ENCODE results near the gene LUC7L3. TPM values are rescaled to one million over a fixed set of nuclear protein-coding genes. Genes with fewer than 3 reads are reported as not detected.
A peak's percentile ranks its signal among the peaks of the same experiment; 100 is the strongest.

Gene LUC7L3
- total RNA-seq, 1 donor from 2014 or later, result 43.6 TPM

- no peak for ATAC-seq
These were observed 35.1 kb downstream of the LUC7L3 start for GRCh38 chr17:50754521-50754920.

GRCh38 chr17:50758524-50758923 is 39.1 kb downstream of the LUC7L3 start:
- no peak for ATAC-seq

DNA sequence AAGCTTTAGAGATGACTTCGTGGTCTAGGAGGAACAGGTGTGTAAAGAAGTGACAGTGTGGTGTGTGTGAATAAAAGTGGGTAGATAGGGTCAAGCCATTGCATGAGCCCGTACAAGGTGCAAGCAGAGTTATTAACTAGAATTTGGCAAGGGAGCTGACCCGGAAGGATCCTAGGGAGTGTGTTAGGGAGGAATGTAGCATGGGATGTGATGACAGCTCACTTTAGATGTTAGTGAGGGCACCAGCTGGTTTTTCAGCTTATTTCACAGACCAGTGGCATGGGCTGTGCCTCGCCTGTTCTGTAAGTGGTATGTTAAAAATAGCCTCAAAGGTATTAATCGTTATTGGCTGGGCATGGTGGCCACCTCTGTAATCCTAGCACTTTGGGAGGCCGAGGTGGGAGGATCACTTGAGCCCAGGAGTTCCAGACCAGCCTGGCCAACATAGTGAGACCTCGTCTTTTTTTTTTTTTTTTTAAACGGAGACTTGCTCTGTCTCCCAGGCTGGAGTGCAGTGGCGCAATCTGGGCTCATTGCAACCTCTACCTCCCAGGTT is 39.7 kb downstream of the LUC7L3 start:
- peak; percentile 75 for ATAC-seq

- no peak for ATAC-seq
These were observed 42.8 kb downstream of the LUC7L3 start for GRCh38 chr17:50762177-50762576.

- no peak for ATAC-seq
These were observed 44.5 kb downstream of the LUC7L3 start for GRCh38 chr17:50763716-50764475.

DNA sequence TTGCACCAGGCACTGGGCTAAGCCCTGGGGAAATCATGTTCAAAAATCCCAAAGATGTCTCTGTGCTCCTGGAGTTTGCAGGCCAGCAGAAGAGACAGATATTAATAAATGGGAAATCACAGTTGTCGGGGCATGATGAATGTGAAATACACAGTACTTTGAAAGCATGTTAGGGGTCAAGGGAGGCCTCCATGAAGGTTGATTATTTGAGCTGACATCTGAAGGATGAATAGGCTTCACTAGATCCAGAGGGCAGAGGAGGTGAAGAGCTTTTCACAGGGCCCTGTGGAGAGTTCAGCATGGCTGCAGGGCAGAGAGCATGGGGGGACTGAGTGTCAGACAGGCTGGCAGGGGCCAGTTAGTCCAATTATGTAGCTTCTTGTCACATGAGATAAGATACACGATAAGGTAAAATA is 45.3 kb downstream of the LUC7L3 start:
- ATAC-seq, result no peak

DNA sequence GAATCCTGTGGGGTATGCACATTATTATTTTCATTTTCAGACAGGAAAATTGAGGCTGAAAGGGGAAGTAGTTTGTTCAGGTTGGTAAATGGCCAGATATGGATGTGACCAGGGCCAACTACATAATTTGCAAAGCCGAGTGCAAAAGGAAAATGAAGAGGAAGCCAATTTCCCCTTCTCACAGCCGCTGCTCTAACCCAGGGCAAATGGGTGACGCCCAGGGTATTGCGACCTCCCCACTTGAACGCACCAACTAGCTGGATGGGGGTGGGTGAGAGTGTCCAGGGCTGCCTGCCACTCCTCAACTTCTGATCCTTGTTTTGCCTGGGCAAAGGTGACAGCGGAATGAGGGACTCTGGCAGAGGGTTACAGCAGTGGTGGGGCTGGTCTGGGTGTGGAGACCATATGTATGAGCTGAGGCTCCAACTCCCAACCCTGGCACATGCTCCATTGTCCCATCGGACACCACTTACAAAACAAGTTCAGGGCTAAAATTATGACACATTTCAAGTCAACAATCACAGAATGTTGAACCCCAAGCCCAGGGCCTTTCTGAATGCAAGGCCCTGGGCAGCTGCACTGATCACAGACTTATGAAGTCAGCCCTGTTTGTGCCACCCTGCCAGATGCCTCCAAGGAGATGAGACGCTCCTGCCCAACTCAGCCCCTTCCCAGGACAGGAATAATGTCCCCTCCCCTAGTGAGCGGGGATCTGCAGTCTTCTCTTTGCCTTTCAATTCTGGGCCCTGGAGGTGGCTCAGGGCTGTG is 46.2 kb downstream of the LUC7L3 start:
- no peak for ATAC-seq

DNA sequence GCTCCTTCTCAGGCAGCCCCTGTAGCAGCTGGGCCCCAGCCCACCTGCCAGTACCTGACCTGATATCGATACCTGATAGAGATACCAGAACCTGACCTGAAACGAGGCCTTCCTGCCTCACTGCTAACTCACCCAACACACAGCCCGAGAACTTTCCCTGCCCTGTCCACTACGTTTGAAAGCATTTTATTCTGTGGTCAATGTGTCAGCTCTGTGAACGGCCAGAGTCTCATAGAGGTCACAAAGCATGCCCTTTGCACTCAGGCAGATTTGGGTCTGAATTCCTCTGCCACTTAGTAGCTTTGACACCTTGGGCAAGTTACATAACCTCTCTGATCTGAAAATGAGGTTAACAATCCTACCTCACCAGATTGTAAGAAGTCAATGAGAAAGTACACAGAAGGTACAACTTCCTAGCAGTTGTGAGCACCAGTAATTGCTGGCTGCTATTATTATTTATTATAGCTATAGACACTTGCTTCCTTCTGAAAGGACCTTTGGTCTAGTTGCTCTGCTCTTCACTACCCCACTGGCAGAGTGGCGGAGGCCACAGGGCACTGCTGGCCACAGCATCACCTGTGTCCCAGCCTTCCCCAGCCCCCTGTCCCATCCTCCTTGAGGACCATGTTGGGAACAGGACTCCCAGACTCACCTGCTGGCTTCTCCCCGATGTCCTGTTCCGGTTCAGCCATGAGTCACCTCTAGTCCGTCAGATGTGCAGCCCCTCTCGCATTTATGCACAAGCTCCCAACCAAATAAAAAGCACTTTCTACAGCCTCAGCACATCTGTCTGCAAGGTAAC is 47.0 kb downstream of the LUC7L3 start:
- ATAC-seq, result no peak

GRCh38 chr17:50767030-50767429 is 47.6 kb downstream of the LUC7L3 start:
- ATAC-seq, result no peak

GRCh38 chr17:50767446-50767845 is 48.0 kb downstream of the LUC7L3 start, which contains the start of gene ANKRD40CL:
TSS of gene ANKRD40CL (minus strand) at chr17:50767518. CDS start at chr17:50766913, 605 bp downstream.
- ATAC-seq, result no peak

DNA sequence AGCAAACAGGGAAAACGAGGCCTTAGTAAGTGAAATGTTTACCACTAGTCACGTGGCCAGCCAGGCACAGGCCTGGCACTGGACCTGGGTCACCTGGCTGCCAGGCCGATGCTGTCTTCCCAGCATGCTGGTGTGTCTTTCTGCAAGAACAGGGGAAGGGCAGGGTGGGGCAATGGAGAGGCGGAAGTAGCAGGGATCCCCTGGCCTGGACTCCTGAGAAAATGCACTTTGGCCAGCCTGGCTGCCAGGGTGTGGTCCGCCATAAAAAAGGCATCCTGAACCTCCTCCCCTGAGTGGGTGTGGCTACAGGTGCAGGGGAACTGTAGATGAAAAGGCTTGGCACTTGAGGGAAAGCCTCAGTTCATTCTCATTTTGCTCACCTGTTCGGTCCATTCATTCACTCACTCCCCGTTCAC is 49.0 kb downstream of the LUC7L3 start:
- ATAC-seq, result peak; percentile 85

- no peak for ATAC-seq
These were observed 50.5 kb downstream of the LUC7L3 start for GRCh38 chr17:50769884-50770283.

GRCh38 chr17:50770346-50770745 is 50.9 kb downstream of the LUC7L3 start:
- no peak for ATAC-seq

GRCh38 chr17:50771991-50772785 is 52.8 kb downstream of the LUC7L3 start:
- ATAC-seq, result no peak

GRCh38 chr17:50774225-50774803 is 54.9 kb downstream of the LUC7L3 start:
- no peak for ATAC-seq

DNA sequence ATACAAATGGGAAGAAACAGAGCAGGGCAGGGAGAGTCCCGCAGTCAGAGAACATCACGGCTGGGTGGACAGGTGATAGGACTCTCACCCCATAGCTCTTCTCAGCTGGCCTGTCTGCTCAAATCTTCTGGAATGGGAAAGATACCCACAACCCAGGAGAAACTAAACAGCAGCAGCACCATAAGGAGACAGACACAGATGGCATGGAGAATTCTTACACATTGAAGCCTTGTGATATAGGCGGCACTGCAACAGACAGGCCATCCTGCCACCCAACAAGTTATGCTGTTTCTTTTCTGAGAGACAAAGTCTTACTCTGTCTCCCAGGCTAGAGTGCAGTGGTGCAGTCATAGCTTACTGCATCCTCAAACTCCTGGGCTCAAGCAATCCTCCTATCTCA is 56.5 kb downstream of the LUC7L3 start:
- ATAC-seq, result no peak

DNA sequence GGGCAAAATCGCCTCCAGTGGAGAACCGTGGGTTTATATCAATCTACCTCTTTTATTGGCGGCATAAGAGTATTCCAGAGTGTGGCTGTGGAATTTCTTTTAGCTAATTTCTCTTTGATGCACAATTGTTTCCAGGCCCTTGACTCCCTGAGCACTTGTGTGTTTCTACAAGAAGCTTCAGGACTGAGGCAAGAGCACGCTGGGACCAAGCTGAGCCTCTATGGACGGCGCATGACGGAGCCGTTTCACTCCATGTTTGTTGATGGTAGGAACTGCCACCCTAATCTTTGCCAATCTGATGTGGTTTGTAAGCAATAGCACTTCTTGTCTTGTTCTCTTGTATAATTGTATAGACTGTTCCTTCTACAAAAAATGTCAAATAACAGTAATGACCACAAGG is 59.1 kb downstream of the LUC7L3 start:
- no peak for ATAC-seq

DNA sequence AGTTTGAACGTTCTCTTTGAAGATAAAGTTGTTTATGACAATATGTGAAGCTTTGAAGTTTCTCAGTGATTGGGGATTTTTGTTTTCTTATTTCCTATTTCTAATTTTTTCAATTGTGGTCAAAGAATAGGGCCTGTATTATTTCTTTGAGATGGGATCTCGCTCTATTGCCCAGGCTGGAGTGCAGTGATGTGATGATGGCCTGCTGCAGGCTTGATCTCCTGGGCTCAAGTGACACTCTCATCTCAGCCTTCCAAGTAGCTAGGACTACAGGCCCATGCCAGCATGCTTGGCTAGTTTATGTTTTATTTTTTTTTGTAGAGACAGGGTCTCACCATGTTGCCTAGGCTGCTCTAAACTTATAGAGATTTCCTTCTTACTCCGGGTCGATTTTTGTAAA is 59.6 kb downstream of the LUC7L3 start:
- no peak for ATAC-seq

DNA sequence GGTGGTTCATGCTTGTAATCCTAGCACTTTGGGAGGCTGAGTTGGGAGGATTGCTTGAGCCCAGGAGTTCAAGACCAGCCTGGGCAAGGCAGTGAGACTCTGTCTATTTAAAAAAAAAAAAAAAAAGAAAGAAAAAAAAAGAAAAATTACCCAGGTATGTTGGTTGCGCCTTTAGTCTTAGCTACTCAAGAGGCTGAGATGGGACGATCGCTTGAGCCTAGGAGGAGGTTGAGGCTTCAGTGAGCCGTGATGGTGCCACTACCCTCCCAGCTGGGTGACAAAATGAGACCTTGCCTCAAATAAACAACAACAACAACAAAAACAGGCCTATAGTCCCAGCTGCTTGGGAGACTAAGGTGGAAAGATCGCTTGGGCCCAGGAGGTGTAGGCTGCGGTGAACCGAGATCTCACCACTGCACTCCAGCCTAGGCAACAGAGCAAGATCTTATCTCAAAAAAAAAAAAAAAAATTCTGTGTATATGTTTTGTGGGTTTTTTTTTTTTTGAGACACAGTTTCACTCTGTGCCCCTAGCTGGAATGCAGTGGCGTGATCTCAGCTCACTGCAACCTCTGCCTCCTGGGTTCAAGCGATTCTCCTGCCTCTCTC is 60.4 kb downstream of the LUC7L3 start:
- ATAC-seq, result no peak

- ATAC-seq, result no peak
These were observed 61.8 kb downstream of the LUC7L3 start for GRCh38 chr17:50781167-50781566.

DNA sequence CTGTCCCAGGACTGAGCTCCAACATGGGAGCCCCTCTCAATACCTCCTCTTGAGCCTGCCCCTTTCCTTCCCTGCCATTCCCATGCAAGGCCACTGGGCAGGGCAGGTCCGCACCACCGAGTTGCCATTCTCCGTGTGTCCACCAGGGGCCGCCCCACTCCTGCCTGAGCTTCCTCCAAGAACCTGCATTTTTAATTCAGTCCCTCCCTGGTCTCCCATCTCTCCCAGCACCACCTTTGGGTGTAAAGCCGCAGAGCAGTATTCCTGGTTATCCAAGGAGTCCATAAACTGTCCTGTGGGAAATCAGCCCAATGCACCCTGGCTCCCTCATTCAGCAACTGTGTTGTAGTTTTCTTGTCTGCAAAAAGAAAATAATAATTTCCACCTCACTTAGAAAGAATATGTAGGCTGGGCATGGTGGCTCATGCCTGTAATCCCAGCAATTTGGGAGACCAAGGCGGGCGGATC is 63.8 kb downstream of the LUC7L3 start:
- peak; percentile 83 for ATAC-seq
